HEK293 (cell line): ENCODE measurements around the gene RPL31.

ENCODE experiments used
- CTCF ChIA-PET: fragments of 350-600 bp; formaldehyde crosslinking; extraction: SDS; loops from one replicate; lab custom pipeline; 2021; ENCODE audit warnings: antibody characterized with exemption; lab: Yijun Ruan, JAX
- POLR2A ChIA-PET: fragments of 300-600 bp; formaldehyde crosslinking; extraction: SDS; loops from one replicate; lab custom pipeline; 2020; ENCODE audit warnings: antibody characterized with exemption, inconsistent platforms; lab: Yijun Ruan, JAX
- H3K27ac ChIP-seq: fragments of 200-500 bp; sonication (Bioruptor generic); 2 replicates; pipeline ENCODE4 v1.5.1; 2014; ENCODE audit warnings: low read depth, low read length, control low read depth, inconsistent platforms; ENCODE audit errors: extremely low read depth
- H3K36me3 ChIP-seq, 2 experiments: fragments of 200-500 bp in 1 of 2; sonication (Bioruptor generic) in 1 of 2; 1 replicate in 1 of 2; 2 replicates in 1 of 2; pipeline ENCODE4 v1.5.1; 2014 to 2017; ENCODE audit warnings: inconsistent platforms in 2 of 2, low read length in 2 of 2; ENCODE audit not compliant: control insufficient read depth in 2 of 2, insufficient read depth in 1 of 2
- H3K4me1 ChIP-seq: fragments of 200-500 bp; sonication (Bioruptor generic); 2 replicates; pipeline ENCODE4 v1.5.1; 2014; ENCODE audit warnings: mild to moderate bottlenecking, low read length, inconsistent platforms; ENCODE audit not compliant: control insufficient read depth, insufficient read depth
- H3K4me3 ChIP-seq: 2 replicates; pipeline ENCODE4 v1.5.1; 2011; ENCODE audit warnings: low read depth, mild to moderate bottlenecking, control low read depth, low read length, moderate library complexity
- H3K9me3 ChIP-seq: fragments of 200-500 bp; sonication (Bioruptor generic); 2 replicates; pipeline ENCODE4 v1.5.1; 2014; ENCODE audit warnings: low read depth, low read length, inconsistent platforms; ENCODE audit not compliant: control insufficient read depth, insufficient read depth
- EGR2 ChIP-seq: fragments of 450-650 bp; formaldehyde crosslinking; IDR thresholded peaks from 2 replicates; pipeline ENCODE4 v1.5.1; 2016; ENCODE audit warnings: low read depth, missing biosample characterization, missing genetic modification characterization
- KLF1 ChIP-seq: fragments of 450-650 bp; formaldehyde crosslinking; IDR thresholded peaks from 2 replicates; pipeline ENCODE4 v1.5.1; 2016; ENCODE audit warnings: missing biosample characterization, missing genetic modification characterization
- KLF10 ChIP-seq: fragments of 450-650 bp; IDR thresholded peaks from 2 replicates; pipeline ENCODE4 v1.5.1; 2018; ENCODE audit warnings: missing biosample characterization, mild to moderate bottlenecking, missing genetic modification characterization
- WT1 ChIP-seq: fragments of 450-650 bp; formaldehyde crosslinking; IDR thresholded peaks from 2 replicates; pipeline ENCODE4 v1.5.1; 2016; ENCODE audit warnings: missing biosample characterization, missing genetic modification characterization
- ZFP69B ChIP-seq: fragments of 450-650 bp; formaldehyde crosslinking; IDR thresholded peaks from 2 replicates; pipeline ENCODE4 v1.5.1; 2016; ENCODE audit warnings: missing biosample characterization, missing genetic modification characterization
- ZNF175 ChIP-seq: fragments of 450-650 bp; formaldehyde crosslinking; IDR thresholded peaks from 2 replicates; pipeline ENCODE4 v1.5.1; 2016; ENCODE audit warnings: missing biosample characterization, missing genetic modification characterization
- ZNF223 ChIP-seq: fragments of 450-650 bp; formaldehyde crosslinking; IDR thresholded peaks from 2 replicates; pipeline ENCODE4 v1.5.1; 2016; ENCODE audit warnings: missing biosample characterization, missing genetic modification characterization
- ZNF561 ChIP-seq: fragments of 450-650 bp; IDR thresholded peaks from 2 replicates; pipeline ENCODE4 v1.5.1; 2018; ENCODE audit warnings: missing biosample characterization, missing genetic modification characterization, borderline replicate concordance
- ZNF707 ChIP-seq: fragments of 450-650 bp; formaldehyde crosslinking; IDR thresholded peaks from 2 replicates; pipeline ENCODE4 v1.5.1; 2016; ENCODE audit warnings: missing biosample characterization, missing genetic modification characterization
- TF ChIP-seq, protein P1 (sequence below): fragments of 450-650 bp; formaldehyde crosslinking; IDR thresholded peaks from 2 replicates; pipeline ENCODE4 v1.5.1; 2016; ENCODE audit warnings: missing biosample characterization, missing genetic modification characterization
- TF ChIP-seq, protein P2 (sequence below): fragments of 450-650 bp; formaldehyde crosslinking; IDR thresholded peaks from 2 replicates; pipeline ENCODE4 v1.5.1; 2016; ENCODE audit warnings: missing biosample characterization, missing genetic modification characterization
- TF ChIP-seq, protein P3 (sequence below): fragments of 450-650 bp; formaldehyde crosslinking; IDR thresholded peaks from 2 replicates; pipeline ENCODE4 v1.5.1; 2016; ENCODE audit warnings: missing biosample characterization, missing genetic modification characterization
- TF ChIP-seq, protein P4 (sequence below): fragments of 450-650 bp; formaldehyde crosslinking; IDR thresholded peaks from 2 replicates; pipeline ENCODE4 v1.5.1; 2016; ENCODE audit warnings: missing biosample characterization, missing genetic modification characterization
- TF ChIP-seq, protein P5 (sequence below): fragments of 450-650 bp; formaldehyde crosslinking; IDR thresholded peaks from 2 replicates; pipeline ENCODE4 v1.5.1; 2016; ENCODE audit warnings: missing biosample characterization, missing genetic modification characterization

RPL31 gene

DNA sequence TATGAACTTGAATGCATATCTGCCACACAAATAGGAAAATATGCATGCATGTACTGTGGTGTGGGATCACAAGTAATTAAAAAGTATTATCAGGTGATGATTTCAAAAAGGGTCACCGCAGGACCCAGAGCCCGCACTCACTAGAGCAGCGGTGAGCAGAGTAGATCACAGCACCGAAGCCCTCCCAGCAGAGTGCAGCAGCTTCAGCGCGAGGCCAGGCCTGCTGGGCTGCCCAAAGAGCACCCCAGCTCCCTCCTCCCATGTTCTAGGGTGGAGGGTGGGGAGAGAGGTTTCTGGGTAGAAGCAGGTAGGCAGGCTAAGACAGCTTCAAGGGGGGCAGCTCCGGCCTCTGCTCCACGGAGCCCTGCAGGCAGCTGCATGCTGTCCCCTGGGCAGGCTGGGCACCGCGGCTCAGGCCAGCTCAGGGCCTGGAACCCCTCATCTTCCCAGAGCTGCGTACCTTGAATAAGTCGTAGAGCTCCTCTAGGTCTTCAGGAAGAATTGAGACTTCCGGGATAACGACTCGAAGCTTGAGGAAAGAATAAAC, 24.9 kb downstream of the RPL31 start (continued):
- TF ChIP-seq, protein P1, sequence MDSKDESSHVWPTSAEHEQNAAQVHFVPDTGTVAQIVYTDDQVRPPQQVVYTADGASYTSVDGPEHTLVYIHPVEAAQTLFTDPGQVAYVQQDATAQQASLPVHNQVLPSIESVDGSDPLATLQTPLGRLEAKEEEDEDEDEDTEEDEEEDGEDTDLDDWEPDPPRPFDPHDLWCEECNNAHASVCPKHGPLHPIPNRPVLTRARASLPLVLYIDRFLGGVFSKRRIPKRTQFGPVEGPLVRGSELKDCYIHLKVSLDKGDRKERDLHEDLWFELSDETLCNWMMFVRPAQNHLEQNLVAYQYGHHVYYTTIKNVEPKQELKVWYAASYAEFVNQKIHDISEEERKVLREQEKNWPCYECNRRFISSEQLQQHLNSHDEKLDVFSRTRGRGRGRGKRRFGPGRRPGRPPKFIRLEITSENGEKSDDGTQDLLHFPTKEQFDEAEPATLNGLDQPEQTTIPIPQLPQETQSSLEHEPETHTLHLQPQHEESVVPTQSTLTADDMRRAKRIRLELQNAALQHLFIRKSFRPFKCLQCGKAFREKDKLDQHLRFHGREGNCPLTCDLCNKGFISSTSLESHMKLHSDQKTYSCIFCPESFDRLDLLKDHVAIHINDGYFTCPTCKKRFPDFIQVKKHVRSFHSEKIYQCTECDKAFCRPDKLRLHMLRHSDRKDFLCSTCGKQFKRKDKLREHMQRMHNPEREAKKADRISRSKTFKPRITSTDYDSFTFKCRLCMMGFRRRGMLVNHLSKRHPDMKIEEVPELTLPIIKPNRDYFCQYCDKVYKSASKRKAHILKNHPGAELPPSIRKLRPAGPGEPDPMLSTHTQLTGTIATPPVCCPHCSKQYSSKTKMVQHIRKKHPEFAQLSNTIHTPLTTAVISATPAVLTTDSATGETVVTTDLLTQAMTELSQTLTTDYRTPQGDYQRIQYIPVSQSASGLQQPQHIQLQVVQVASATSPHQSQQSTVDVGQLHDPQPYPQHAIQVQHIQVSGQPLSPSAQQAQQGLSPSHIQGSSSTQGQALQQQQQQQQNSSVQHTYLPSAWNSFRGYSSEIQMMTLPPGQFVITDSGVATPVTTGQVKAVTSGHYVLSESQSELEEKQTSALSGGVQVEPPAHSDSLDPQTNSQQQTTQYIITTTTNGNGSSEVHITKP (tag by site-specific recombination): no peak

DNA sequence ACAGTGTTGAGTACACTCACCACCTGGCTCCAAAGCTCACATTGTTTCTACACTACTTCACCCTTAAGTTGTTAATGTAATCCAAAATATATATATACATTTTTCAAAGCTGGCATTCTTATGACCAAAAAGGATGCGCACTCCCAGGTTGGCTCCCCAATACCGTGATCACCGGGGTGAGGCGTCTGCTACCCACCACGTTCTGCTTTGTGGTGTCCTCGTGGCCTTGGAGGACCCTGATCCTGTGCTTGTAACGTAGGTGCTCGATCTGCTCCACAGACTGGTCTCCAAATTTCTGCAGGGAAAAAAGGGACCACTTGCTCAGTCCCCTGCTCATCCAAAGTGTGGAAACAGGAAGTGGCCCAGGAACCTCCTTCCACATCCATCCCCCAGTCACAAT, 25.8 kb downstream of the RPL31 start:
- H3K27ac ChIP-seq: no peak overlapping the region
- no peak overlapping the region for H3K4me3 ChIP-seq
- TF ChIP-seq, protein P2, sequence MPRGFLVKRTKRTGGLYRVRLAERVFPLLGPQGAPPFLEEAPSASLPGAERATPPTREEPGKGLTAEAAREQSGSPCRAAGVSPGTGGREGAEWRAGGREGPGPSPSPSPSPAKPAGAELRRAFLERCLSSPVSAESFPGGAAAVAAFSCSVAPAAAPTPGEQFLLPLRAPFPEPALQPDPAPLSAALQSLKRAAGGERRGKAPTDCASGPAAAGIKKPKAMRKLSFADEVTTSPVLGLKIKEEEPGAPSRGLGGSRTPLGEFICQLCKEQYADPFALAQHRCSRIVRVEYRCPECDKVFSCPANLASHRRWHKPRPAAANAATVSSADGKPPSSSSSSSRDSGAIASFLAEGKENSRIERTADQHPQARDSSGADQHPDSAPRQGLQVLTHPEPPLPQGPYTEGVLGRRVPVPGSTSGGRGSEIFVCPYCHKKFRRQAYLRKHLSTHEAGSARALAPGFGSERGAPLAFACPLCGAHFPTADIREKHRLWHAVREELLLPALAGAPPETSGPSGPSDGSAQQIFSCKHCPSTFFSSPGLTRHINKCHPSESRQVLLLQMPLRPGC (tag by site-specific recombination): no peak
- TF ChIP-seq ZNF175 (tag by site-specific recombination): no peak
- no peak for TF ChIP-seq ZNF707 (tag by site-specific recombination)
- no peak for TF ChIP-seq KLF10 (tag by site-specific recombination)
- no peak for TF ChIP-seq WT1 (tag by site-specific recombination)
- TF ChIP-seq ZNF223 (tag by site-specific recombination): no peak
- TF ChIP-seq, protein P3, sequence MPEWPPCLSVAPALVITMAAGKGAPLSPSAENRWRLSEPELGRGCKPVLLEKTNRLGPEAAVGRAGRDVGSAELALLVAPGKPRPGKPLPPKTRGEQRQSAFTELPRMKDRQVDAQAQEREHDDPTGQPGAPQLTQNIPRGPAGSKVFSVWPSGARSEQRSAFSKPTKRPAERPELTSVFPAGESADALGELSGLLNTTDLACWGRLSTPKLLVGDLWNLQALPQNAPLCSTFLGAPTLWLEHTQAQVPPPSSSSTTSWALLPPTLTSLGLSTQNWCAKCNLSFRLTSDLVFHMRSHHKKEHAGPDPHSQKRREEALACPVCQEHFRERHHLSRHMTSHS (tag by site-specific recombination): no peak
- TF ChIP-seq, protein P4, sequence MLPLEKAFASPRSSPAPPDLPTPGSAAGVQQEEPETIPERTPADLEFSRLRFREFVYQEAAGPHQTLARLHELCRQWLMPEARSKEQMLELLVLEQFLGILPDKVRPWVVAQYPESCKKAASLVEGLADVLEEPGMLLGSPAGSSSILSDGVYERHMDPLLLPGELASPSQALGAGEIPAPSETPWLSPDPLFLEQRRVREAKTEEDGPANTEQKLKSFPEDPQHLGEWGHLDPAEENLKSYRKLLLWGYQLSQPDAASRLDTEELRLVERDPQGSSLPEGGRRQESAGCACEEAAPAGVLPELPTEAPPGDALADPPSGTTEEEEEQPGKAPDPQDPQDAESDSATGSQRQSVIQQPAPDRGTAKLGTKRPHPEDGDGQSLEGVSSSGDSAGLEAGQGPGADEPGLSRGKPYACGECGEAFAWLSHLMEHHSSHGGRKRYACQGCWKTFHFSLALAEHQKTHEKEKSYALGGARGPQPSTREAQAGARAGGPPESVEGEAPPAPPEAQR (tag by site-specific recombination): no peak
- no peak for TF ChIP-seq KLF1 (tag by site-specific recombination)
- no peak for TF ChIP-seq EGR2
- TF ChIP-seq, protein P5, sequence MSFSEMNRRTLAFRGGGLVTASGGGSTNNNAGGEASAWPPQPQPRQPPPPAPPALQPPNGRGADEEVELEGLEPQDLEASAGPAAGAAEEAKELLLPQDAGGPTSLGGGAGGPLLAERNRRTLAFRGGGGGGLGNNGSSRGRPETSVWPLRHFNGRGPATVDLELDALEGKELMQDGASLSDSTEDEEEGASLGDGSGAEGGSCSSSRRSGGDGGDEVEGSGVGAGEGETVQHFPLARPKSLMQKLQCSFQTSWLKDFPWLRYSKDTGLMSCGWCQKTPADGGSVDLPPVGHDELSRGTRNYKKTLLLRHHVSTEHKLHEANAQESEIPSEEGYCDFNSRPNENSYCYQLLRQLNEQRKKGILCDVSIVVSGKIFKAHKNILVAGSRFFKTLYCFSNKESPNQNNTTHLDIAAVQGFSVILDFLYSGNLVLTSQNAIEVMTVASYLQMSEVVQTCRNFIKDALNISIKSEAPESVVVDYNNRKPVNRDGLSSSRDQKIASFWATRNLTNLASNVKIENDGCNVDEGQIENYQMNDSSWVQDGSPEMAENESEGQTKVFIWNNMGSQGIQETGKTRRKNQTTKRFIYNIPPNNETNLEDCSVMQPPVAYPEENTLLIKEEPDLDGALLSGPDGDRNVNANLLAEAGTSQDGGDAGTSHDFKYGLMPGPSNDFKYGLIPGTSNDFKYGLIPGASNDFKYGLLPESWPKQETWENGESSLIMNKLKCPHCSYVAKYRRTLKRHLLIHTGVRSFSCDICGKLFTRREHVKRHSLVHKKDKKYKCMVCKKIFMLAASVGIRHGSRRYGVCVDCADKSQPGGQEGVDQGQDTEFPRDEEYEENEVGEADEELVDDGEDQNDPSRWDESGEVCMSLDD: no peak
- TF ChIP-seq ZFP69B: no peak
- no peak for TF ChIP-seq ZNF561 (tag by site-specific recombination)
- CTCF ChIA-PET: interaction anchor here (2.0 to 2.4 kb wide), 2 partner anchors 9 to 15 kb away, joined by 6 to 9 read pairs; no protein-coding TSS in a partner anchor
- H3K9me3 ChIP-seq: no peaks in the 10 kb centered on the region
- H3K36me3 ChIP-seq: peaks cover 3 to 46% of the 10 kb centered on the region in 2 experiments; a peak in 2 of 3 replicates
- POLR2A ChIA-PET: no interaction called here
- H3K4me1 ChIP-seq: no peaks in the 10 kb centered on the region
